Tibial nerve (tissue), 3 donors: ENCODE measurements around the gene CD81.

ENCODE experiments used
- CTCF ChIP-seq, 5 experiments: fragments of 200-600 bp in 3 of 5; fragments of 450-650 bp in 2 of 5; sonication (generic) in 3 of 5; IDR thresholded peaks; one replicate each; pipeline ENCODE4 v1.5.1; 2016 to 2019; ENCODE audit warnings: antibody characterized with exemption in 5 of 5, mild to moderate bottlenecking in 3 of 5, moderate library complexity in 2 of 5
- POLR2A ChIP-seq, 2 donors: fragments of 450-650 bp; IDR thresholded peaks; one replicate each; pipeline ENCODE4 v1.6.1; 2017; ENCODE audit warnings: antibody characterized with exemption in 2 of 2, mild to moderate bottlenecking in 2 of 2, moderate library complexity in 2 of 2

- TF ChIP-seq CTCF (IDR thresholded peaks at IDR 0.05) (no peak), POLR2A (IDR thresholded peaks at IDR 0.05) (no peak)
These were observed 18.2 kb downstream of the CD81 start for GRCh38 chr11:2395211-2395730.
